RCC 7860 (cell line): ENCODE results near the gene RGS3.
A peak's percentile ranks its signal among the peaks of the same experiment; 100 is the strongest.

Experiments
- DNase-seq: peaks from one replicate; pipeline ENCODE4 v3.0.0-alpha.2; 2015; ENCODE audit warnings: low spot score
- FAIRE-seq: peaks from 2 replicates; lab custom pipeline; 2012; peaks lifted over from hg19 to GRCh38; lab: Jason Lieb, UNC

Gene RGS3

GRCh38 chr9:113597390-113598241, 134.1 kb downstream of the RGS3 start:
- DNase-seq (no peak), FAIRE-seq (no peak)

- FAIRE-seq (no peak), DNase-seq (no peak)
Observed at GRCh38 chr9:113598451-113598850, 134.9 kb downstream of the RGS3 start.

- FAIRE-seq (no peak), DNase-seq (no peak)
Observed at GRCh38 chr9:113598883-113599282, 135.4 kb downstream of the RGS3 start.

- no peak for FAIRE-seq
- peak; percentile 55 for DNase-seq
Observed at GRCh38 chr9:113599646-113600022, 136.1 kb downstream of the RGS3 start.

- no peak for DNase-seq
- no peak for FAIRE-seq
Observed at GRCh38 chr9:113600023-113600823, 136.7 kb downstream of the RGS3 start.

- no peak for FAIRE-seq
- DNase-seq = no peak
Observed at GRCh38 chr9:113600871-113601614, 137.5 kb downstream of the RGS3 start.

- FAIRE-seq = no peak
- DNase-seq = no peak
Observed at GRCh38 chr9:113601656-113602055, 138.1 kb downstream of the RGS3 start.

- peak; percentile 44 for DNase-seq
- no peak for FAIRE-seq
Observed at GRCh38 chr9:113602126-113603047, 138.9 kb downstream of the RGS3 start.

- DNase-seq = no peak
- no peak for FAIRE-seq
Observed at GRCh38 chr9:113603048-113603375, 139.5 kb downstream of the RGS3 start.

- FAIRE-seq = no peak
- DNase-seq = no peak
Observed at GRCh38 chr9:113603773-113604172, 140.2 kb downstream of the RGS3 start.

- DNase-seq (no peak), FAIRE-seq (no peak)
Observed at GRCh38 chr9:113604393-113604792, 140.9 kb downstream of the RGS3 start.

GRCh38 chr9:113606510-113606909, 143.0 kb downstream of the RGS3 start:
- FAIRE-seq (no peak), DNase-seq (no peak)

- DNase-seq (no peak), FAIRE-seq (no peak)
Observed at GRCh38 chr9:113608082-113608685, 144.7 kb downstream of the RGS3 start.

GRCh38 chr9:113609562-113610318, 146.2 kb downstream of the RGS3 start:
- DNase-seq (no peak), FAIRE-seq (no peak)

- FAIRE-seq (no peak), DNase-seq (no peak)
Observed at GRCh38 chr9:113611461-113612215, 148.1 kb downstream of the RGS3 start.

GRCh38 chr9:113612216-113612747, 148.8 kb downstream of the RGS3 start:
- no peak for DNase-seq
- FAIRE-seq = no peak

- DNase-seq (no peak), FAIRE-seq (no peak)
Observed at GRCh38 chr9:113612828-113613227, 149.3 kb downstream of the RGS3 start.

GRCh38 chr9:113613815-113614413, 150.4 kb downstream of the RGS3 start:
- no peak for DNase-seq
- FAIRE-seq = no peak
